Measurements from ENCODE around the gene PIK3AP1.
A peak's percentile ranks its signal among the peaks of the same experiment; 100 is the strongest.

Gene PIK3AP1

GRCh38 chr10:96608262-96608661 lies 112.1 kb downstream of the PIK3AP1 start:
- DNase-seq, result no peak

DNA sequence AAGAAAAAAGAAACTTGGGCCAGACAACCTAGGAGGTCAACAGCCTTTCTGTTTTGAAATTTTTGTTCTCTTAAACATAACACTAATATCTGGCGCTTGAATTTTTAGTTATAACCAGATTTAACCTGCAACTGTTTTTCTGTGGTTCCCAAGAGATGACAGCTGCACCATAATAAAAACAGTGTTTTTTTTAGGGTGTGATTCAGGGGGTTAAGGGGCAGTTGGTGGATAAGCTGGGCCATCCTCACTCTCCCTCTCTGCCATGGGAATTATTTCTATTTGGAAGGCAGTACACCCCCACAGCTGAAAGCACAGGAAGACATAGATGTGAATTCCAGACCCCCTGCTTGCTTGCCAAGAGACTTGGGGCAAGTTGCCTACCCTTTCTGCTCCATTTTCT lies 113.4 kb downstream of the PIK3AP1 start:
- no peak for DNase-seq

DNA sequence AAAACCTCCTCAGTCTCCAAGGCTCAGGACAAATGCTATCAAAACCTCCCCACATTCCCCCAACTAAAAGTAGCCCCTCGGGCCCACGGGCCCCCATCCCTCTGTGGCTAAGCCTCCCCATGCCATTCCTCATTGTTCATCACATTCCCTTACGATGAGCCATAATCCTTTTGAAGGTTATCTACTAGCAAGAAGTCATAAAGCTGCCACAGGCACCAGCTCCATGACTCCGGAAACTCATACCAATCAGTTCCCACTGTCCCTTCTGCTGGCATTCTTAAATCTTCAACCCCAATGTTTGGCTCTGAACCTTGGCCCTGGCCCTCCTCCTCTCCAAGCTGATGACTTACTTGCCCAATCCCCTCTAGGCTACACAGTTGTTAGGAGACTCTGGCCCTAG lies 114.1 kb downstream of the PIK3AP1 start:
- DNase-seq, result no peak

DNA sequence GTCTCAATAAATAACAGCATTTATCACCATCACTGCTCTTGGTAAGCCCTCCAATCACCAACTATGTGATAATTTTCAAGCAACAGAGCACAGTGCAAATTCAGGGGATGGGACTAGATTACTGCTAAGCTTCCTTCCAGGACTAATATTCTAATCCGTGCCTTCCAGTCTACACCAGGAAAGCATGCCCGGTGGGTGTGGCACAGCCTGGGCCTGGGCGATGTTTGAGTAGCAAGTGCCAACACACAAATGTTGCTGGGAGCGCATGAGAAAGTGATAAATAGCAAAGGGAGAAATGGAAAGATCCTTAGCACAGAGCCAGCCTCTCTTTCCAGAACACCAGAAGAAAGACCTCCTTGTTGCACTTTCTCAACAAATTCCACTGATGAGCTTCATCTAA lies 120.0 kb downstream of the PIK3AP1 start:
- DNase-seq, result no peak

GRCh38 chr10:96598846-96599245 lies 121.5 kb downstream of the PIK3AP1 start:
- no peak for DNase-seq

- DNase-seq, result no peak
Observed at GRCh38 chr10:96596422-96597407, 123.6 kb downstream of the PIK3AP1 start.

GRCh38 chr10:96595741-96596140 lies 124.6 kb downstream of the PIK3AP1 start:
- no peak for DNase-seq

GRCh38 chr10:96591946-96592345 lies 128.4 kb downstream of the PIK3AP1 start:
- no peak for DNase-seq

DNA sequence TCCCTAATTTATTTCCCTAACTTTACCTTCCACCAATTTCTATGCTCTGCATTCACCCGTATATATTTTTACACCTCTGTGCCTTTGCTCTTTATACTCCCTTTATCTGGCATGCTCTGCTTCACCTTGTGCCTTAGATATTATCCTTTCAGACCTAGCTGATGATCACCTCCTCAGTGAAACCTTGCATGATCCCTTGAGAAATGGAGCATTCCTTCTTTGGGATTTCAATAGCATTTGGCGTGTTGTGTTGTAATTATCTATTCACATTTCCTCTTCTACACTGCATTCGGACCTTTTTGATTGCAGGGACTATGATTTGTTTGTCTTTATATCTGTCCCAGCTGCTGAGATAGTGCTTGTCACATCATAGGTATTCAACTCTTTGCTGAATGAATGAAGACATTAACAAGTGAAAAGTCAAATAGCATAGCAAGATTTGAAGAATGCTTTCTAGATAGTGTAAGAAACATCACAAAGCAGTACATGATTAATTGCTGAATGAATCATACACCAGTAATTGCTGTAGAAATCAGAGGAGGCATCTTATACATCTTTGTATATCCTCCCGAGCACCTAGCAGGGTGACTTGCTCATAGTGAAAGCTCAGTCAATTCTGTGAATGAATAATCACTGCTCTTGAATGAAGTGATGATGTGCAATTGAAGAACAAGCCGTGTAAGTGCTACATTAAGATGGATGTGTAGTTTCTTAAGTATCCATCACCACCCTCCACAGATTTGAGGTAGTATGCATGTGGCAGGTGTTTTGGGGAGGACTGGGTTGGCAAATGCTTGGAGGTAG lies 131.5 kb downstream of the PIK3AP1 start:
- peak; percentile 19 for DNase-seq

DNA sequence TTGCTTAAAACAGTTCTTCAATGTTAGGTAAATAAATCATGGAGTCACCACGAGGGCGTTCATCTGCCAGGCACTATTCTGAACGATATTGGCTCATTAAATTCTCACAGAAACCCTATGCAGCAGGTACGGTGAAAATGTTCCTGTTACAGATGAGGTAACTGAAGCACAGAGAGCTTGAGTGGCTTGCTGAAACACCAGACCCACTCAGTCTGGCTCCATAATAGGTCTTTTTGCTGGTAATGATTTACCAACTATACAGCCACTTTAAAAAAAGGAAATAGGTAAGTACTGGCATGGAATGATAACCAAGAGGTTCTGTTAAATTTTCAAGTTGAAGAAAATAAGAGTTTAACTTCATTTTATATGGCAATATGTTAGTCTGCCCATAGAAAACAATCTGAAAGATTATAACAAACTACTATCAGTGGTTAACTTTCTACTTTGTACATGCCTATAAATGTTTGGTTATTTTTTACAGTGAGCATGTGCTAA lies 132.2 kb downstream of the PIK3AP1 start:
- no peak for DNase-seq

GRCh38 chr10:96587264-96588059 lies 132.9 kb downstream of the PIK3AP1 start:
- DNase-seq, result peak; percentile 73

- DNase-seq, result peak; percentile 95
Observed at GRCh38 chr10:96586419-96587263, 133.7 kb downstream of the PIK3AP1 start, which contains the start of gene TM9SF3. Gene TM9SF3, minus strand, starts transcription at chr10:96587012. Its CDS starts 177 bp downstream, at chr10:96586835.

- peak; percentile 29 for DNase-seq
Observed at GRCh38 chr10:96585736-96586418, 134.4 kb downstream of the PIK3AP1 start.

GRCh38 chr10:96584474-96584873 lies 135.8 kb downstream of the PIK3AP1 start:
- DNase-seq, result no peak

DNA sequence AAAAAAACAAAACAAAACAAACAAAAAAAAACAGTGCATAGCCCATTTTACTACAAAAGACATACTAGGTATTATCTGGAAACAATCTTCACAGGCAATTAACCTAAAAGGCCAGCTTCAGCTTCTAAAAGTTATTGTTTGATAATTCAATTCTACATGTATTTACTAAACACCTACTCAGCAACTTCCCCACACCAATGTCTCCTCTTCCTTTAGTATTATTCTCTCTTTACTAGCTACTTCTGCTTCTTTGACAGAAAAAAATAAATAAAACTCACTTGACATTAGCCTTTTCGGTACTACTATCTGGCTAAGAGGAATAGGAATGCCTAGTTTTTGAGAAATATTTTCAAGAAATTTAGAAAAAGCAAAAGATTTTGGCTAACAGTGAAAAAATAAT lies 136.3 kb downstream of the PIK3AP1 start:
- no peak for DNase-seq

GRCh38 chr10:96579133-96579532 lies 141.2 kb downstream of the PIK3AP1 start:
- DNase-seq, result no peak

- no peak for DNase-seq
Observed at GRCh38 chr10:96578633-96579032, 141.7 kb downstream of the PIK3AP1 start.

GRCh38 chr10:96578022-96578421 lies 142.3 kb downstream of the PIK3AP1 start:
- DNase-seq, result no peak

- no peak for DNase-seq
Observed at GRCh38 chr10:96577069-96577468, 143.2 kb downstream of the PIK3AP1 start.

GRCh38 chr10:96576277-96576980 lies 143.9 kb downstream of the PIK3AP1 start:
- no peak for DNase-seq
